ENCODE data around the gene VWA2.

- TF ChIP-seq, protein P1, sequence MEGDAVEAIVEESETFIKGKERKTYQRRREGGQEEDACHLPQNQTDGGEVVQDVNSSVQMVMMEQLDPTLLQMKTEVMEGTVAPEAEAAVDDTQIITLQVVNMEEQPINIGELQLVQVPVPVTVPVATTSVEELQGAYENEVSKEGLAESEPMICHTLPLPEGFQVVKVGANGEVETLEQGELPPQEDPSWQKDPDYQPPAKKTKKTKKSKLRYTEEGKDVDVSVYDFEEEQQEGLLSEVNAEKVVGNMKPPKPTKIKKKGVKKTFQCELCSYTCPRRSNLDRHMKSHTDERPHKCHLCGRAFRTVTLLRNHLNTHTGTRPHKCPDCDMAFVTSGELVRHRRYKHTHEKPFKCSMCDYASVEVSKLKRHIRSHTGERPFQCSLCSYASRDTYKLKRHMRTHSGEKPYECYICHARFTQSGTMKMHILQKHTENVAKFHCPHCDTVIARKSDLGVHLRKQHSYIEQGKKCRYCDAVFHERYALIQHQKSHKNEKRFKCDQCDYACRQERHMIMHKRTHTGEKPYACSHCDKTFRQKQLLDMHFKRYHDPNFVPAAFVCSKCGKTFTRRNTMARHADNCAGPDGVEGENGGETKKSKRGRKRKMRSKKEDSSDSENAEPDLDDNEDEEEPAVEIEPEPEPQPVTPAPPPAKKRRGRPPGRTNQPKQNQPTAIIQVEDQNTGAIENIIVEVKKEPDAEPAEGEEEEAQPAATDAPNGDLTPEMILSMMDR (IDR thresholded peaks at IDR 0.05) = no peak
- no peak for TF ChIP-seq POLR2A (IDR thresholded peaks at IDR 0.05)
Measured at GRCh38 chr10:114261076-114261475, 22.0 kb downstream of the VWA2 start.

Data from esophagus squamous epithelium (tissue), 4 donors.